HG02943 (cell line): Measurements from ENCODE around the gene DPEP2NB.
"Not testable (repeated sequence)": the region's sequence is repeated elsewhere in the genome, so short reads cannot be mapped to it uniquely, and the experiment has no call there.

ENCODE experiments used
- ATAC-seq: cut with Tn5 transposase; IDR thresholded peaks from one replicate; pipeline ENCODE4 v1.9.1; 2021; ENCODE audit warnings: mild to moderate bottlenecking, low read depth, moderate library complexity; ENCODE audit not compliant: unreplicated experiment

The DPEP2NB gene

DNA sequence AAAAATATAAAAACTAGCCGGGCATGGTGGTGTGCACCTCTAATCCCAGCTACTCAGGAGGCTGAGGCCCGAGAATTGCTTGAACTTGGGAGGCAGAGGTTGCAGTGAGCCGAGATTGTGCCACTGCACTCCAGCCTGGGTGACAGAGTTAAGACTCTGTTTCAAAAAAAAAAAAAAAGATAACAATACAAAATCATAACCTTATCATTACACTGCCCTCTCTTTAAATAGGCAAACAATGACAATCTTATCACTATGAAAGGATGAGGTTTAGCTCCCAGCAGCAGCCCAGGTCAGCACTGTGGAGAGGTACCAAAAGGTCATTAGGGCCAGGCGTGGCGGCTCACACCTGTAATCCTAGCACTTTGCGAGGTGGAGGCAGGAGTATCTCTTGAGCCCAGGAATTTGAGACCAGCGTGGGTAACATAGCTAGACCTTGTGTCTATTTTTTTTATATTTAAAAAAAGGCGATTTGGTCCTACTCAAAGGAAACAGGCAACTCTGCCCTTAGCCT, 3.5 kb upstream of the DPEP2NB start:
- no peak for ATAC-seq

DNA sequence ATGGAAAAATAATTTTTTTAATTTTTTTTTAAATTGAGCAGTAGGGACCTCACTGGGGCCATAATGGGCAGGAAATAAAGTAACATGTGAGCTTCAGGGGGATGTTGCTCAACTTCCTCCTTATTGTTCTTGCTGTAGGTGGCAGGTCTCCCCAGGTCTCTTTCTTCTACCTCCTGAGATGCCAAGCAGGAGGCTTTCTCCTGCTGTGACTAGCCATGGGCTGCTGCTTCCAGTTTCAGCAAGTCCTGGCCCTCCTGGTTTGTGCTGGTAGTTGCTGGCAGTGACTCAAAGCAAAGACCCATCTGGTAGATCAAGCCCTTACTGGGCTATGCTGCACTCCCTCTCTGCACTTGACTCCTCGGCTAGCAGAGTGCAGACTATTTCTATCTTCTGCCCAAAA, 2.3 kb downstream of the DPEP2NB start:
- ATAC-seq = no peak

DNA sequence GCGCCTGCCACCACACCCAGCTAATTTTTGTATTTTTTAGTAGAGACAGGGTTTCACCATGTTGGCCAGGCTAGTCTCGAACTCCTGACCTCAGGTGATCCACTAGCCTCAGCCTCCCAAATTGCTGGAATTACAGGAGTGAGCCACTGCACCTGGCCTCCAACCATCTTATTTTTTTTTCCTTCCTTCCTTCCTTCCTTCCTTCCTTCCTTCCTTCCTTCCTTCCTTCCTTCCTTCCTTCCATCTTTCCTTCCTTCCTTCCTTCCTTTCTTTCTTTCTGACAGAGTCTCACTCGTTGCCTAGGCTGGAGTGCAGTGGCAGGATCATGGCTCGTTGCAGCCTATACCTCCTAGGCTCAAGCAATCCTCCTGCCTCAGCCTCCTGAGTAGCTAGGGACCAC, 5.8 kb downstream of the DPEP2NB start:
- not testable (repeated sequence) for ATAC-seq

DNA sequence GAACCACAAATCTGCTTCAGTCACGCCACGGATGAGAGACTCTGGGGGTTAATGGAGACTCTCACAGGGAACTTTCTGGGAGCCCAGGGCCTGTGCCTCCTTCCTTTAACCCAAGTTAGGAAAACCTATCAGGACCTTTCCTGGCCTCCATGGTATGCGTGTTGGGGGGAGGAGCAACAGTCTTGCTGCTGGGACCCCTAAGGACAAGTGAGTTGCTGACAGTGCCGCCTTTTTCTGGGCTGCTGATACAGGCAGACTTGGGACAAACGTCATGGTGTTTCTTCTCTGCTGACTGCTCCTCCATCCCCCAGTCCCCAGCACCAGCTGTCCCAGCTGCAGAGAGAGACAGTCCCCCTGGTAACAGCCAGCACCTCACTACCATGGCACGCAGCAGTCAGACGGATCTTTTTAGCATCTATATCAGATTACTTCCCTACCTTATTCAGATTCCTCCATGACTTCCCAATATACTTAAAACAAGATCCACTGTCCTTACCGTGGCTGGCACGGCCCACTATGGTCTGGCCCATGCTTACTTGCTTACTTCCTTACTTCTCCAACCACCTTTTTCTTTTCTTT, 6.5 kb downstream of the DPEP2NB start:
- no peak for ATAC-seq

DNA sequence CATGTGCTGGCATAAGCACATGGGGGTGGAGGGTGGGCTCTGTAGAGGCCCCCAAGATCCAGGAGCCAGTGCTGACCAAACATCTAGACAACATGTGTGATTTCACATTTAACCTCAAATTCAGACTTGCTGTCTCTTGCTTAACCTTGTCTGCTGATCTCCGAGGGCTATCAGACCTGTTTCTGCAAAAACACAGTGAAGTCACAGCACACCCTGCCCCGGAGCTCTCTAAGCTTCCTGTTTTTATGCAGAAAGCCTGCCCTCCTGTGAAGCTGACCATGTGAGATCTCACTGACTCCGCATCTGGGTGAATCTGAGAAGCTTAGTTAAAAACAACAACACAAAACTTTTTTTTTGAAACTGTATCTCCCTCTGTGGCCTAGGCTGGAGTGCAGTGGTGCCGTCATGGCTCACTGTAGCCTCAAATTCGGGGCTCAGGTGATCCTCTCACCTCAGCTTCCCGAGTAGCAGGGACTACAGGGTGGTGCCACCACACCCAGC, 9.9 kb downstream of the DPEP2NB start:
- ATAC-seq = no peak

DNA sequence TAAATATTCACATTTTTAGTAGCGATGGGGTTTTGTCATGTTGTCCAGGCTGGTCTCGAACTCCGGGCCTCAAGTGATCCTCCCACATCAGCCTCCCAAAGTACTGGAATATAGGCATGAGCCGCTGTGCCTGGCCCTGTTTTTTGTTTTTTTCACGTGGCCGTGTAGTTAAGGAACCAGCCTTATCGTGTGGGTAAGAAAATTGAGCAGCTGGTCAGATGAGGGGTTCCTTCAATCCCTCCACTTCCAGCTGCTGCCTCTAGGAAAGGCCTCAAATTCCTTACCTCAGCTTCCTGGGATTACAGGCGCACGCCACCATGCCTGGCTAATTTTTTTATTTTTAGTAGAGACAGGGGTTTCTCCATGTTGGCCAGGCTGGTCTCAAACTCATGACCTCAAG, 10.5 kb downstream of the DPEP2NB start:
- ATAC-seq = no peak

DNA sequence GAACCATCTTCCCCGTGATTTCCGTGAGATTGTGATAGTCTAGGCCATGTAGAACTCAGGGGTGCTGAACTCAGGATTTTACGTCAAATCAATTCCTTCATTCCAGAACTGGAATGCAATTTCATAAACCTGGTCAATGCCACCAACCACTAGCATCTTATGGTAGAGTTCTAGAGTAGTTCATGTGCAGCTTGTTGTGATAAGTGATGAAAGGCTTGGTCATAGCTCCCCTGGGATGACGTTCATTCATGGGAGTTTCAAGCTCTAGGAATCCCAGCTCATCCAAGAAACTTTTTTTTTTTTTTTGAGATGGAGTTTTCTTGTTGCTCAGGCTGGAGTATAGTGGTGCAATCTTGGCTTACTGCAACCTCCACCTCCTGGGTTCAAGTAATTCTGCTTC, 12.7 kb downstream of the DPEP2NB start:
- ATAC-seq = no peak

DNA sequence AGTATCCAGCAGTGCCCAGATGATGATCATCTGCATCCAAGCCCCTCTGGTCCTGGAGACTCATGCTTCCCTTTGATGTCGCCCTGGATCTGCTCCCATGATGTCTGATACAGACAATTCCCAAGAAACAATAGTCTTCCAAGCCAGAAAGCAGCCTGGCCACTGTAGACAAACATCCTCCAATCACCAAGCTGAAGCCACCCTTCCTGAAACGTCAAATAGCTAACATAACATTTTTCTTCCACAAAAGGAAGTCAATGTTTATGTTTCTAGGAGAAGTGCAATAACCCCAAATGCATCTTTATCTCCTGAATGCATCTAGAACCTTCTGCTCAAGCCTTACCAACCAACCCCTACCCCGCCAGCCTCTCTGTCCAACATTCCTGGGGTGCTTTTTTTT, 15.3 kb downstream of the DPEP2NB start:
- no peak for ATAC-seq

DNA sequence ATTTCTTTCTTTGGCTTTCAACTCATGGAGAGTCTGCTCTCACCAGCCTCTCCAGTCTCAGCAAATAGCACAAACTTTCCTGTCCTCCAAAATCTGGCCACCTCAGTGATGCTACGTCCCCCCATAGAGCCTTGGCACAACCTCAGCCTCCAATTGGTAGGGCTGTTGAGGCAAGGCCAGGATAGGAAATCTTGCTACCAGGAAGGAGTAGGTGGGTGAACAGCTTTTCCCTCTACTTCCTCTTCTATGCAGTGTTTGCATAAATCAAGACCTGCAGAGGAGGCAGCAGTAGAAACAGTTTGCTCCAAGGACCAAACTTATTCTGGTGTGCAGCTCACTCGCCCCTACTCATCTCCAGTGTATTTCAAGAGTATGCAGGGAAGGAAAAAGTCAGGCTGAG, 15.7 kb downstream of the DPEP2NB start:
- ATAC-seq = no peak

DNA sequence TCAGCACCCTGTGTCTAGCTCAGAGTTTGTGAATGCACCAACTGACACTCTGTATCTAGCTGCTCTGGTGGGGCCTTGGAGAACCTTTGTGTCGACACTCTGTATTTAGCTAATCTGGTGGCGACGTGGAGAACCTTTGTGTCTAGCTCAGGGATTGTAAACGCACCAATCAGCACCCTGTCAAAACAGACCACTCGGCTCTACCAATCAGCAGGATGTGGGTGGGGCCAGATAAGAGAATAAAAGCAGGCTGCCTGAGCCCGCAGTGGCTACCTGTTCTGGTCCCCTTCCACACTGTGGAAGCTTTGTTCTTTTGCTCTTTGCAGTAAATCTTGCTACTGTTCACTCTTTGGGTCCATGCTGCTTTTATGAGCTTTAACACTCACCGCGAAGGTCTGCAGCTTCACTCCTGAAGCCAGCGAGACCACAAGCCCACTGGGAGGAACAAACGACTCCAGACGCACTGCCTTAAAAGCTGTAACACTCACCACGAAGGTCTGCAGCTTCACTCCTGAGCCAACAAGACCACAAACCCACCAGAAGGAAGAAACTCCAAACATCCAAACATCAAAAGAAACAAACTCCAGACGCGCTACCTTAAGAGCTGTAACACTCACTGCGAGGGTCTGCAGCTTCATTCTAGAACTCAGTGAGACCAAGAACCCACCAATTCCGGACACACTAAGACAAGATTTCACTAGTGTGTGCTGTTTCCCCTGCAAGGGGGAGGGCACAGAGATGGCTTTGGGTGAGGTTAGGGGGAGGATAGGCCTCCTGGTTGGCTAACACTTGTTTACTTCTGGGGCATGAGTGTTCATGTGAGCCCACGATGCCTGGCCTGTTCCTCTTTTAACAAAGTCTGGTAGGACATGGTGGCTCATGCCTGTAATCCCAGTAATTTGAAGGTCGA, 16.7 kb downstream of the DPEP2NB start, which contains the start of gene DPEP2:
Gene DPEP2, minus strand, starts transcription at position 706 of the 910 bp plus-strand sequence. CDS start 6,272 bp downstream, outside the sequence.
- not testable (repeated sequence) for ATAC-seq

DNA sequence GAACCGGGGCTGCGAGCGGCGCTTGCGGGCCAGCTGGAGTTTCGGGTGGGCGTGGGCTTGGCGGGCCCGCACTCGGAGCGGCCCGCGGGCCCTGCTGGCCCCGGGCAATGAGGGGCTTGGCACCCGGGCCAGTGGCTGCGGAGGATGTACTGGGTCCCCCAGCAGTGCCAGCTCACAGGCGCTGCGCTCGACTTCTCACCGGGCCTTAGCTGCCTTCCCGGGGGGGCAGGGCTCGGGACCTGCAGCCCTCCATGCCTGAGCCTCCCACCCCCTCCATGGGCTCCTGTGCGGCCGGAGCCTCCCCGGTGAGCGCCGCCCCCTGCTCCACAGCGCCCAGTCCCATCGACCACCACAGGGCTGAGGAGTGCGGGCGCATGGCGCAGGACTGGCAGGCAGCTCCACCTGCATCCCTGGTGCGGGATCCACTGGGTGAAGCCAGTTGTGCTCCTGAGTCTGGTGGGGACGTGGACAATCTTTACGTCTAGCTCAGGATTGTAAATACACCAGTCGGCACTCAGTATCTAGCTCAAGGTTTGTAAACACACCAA, 17.4 kb downstream of the DPEP2NB start:
- ATAC-seq = not testable (repeated sequence)

DNA sequence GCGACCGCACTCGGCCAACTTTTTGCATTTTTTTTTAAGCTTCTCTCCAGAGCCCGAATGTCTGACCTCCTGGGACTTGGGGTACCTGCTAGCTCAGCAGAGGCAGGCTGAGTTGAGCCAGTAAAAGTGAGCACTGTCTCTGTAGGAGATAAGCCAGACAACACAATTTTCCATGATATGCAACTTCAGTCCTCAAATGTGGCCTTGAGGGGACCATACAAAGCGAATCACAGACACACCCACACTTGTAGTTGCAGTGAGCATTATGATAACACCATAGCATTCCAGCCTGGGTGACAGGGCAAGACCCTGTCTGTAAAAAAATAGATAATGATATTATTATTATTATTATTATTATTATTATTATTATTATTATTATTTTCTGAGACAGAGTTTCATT, 19.0 kb downstream of the DPEP2NB start:
- no peak for ATAC-seq

DNA sequence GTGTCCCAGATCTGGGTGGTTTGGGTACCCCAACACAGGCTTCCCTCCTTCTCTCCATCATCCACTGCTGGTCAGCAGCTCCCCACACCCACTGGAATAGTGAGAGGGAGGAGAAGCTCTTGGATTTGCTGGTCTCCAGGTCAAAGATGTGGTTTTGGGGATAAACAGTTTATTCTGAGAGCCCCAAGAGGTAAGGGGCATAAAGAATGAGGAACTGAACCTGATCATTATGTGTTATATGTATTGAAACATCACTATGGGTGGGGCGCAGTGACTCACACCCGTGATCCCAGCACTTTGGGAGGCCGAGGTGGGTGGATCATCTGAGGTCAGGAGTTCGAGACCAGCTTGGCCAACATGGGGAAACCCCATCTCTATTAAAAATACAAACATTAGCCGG, 20.3 kb downstream of the DPEP2NB start:
- ATAC-seq = no peak

DNA sequence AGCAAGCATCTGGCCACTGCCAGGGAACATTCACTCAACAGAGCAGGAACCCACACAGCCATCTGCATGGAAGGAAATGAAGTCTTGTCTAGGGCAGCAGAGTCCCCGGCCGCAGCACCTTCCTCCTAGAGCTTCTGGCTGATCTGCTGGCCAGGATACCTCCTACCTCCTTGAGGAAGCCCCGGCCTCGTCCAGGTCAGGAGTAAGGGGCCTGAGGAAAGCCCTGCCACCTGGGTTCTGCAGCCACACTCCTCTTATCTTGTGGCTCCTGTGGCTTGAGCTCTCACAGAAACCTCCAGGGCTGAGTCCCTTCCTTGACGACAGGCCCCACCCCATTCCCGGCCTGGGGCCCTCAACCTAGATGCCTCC, 21.7 kb downstream of the DPEP2NB start:
- ATAC-seq = not testable (repeated sequence)

DNA sequence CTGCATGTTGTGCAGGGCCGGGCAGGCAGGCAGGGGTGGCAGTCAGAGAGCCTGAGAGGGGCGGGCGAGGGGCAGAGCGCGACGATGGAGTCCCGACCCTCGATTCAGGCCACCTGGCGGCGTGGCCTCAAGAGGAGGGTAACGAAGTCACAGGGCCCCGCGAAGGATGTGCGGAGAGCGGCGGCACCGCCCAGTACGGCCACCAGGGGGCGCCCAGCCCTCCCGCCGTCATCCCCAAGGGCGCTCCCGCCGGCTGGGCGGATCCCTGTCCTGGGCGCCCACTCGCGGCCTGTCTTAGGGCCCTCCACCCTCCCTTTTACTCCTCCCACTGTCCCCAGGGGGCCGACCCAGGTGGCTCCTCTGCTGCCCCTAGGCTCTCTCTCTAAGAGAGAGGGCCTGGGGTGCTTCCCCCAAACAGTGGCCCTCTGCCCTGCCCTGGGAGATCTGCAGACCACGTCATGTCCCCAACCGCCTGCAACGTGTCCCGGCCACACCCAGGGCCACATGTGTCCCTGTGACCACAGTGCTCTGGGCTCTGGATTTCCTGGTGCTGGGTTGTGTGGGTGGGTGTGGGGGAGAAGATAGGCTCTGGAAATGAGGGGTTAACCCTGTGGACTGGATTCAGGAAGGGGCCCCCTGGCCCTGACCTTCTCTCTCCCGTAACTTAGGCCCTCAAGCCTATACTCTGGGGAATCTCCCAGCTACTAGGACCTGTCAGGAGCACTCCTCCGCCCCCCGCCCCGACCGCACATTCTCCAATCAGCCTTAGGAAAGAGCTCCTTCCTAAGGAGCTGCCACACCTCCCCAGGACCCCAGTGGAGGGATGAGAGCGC, 22.3 kb downstream of the DPEP2NB start:
- peak; percentile 71 for ATAC-seq

DNA sequence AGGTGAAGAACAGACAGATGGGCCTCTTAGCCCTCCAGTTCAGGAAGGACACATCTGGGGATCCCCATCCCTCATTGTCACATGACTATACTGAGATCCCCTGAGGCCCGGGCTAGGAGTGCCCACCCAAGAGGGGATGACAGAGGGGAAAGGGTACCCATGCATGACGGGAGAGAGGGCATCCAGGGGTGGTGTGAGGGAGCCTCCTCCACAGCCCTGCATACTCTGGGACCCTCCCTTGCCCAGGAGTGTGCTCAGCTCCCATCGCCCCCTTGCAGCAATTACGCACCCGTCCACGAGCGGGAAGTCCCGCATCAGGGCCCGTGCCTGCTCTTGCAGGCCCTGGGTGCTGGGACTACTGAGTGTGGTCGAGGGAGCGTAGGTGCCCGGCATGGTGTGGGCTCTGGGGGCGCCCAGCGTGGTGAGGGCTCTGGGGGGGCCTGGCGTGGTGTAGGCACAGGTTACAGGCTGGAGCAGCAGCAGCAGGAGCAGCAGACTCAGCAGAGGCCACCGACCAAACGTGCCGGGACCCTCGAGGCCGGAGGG, 23.0 kb downstream of the DPEP2NB start:
- ATAC-seq = no peak

DNA sequence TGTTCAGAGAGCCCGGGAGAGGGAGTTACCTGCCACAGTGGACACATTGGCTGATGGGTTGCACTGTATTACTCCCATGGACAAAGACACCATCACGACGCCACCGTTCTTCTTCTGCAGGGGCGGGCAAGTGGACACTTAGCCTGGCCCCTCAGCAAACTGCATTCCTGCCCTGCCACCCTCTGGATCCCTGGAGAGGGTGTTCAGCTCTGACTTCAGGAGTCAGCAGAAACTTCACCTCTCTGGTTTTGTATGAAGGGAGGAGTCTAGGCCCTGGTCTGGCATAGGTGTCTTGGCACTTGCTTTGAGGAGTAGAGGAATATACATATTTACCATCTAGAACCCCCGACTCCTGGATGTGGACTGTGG, 25.7 kb downstream of the DPEP2NB start:
- no peak for ATAC-seq

DNA sequence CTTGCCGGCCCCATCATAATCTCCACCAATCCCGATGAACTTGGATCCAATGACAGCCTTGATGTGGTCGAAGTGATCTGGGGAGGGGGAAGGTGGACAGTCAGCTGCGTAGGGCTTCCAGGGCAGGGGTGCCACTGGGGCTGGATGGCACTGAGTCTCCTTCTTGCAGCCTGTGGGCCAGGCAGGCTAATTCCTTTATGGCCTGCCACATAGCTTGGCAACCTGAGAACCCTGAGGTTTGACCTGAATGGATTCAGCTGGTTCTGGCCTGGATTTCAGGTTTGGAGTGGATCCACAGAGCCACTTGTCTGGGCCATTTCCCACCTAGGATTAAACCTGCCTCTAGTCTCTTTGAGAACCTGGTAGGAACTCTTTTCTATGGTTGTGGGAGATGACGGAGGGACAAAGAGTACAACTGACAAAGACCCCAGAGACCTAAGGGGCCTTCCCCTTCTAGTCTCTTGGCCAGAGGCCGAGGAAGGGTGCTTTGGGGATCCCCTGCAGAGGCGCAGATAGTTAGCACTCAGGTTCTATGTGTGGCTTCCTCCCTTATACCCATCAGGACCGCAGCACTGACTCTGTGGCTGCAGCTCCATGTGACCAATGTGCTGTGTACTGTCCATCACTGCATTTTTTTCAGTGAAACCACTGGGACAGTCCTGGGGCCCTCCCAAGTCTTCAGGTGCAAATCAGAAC, 26.2 kb downstream of the DPEP2NB start:
- no peak for ATAC-seq

DNA sequence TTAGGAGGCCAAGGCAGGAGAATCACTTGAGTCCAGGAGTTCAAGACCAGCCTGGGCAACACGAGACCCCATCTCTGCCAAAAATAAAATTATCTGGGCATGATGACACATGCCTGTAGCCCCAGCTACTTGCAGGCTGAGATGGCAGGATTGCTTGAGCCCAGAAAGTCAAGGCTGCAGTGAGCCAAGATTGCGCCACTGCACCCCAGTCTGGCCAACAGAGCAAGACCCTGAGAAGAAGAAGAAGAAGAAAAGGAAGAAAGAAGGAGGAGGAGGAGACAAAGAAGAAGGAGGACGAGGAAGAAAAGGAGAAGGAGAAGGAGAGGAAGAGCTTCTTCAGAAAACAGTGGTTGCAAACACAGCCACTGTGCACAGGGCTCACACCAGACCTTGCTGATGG, 27.0 kb downstream of the DPEP2NB start:
- ATAC-seq = no peak
